ENCODE data around the gene PVRIG. TPM values are rescaled to one million over a fixed set of nuclear protein-coding genes. Genes with fewer than 3 reads are reported as not detected.

Gene PVRIG
- total and polyA plus RNA-seq, 2 of the 8 experiments (the other 6 are each of a cell fraction or from before 2014, with no cell fraction given): 0.15 TPM; not detected in 1

DNA sequence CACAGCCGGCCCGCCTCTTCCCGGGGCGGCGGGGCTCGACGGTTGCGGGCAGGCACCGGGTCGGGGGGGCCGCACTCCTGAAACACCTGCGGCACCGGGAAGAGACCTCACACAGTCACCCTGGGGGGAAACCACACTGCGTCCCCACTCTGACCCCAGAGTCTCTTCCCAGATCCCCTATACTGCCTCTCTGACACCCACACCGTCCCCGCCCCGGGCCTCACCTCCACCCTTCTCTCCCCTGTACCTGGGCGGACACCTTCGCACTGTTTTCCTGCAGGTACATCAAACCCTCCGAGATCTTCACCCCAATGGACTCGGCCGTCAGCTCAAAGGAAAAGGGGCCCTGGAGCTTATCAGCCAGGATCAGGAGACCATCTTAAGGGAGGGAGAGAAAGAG lies 47.9 kb upstream of the PVRIG start:
- Histone ChIP-seq H3K23me2 (ENCODE audit: low read depth, low read length) (peaks cover 19% of the 10 kb centered on the region), H3K56ac (replicated peaks; ENCODE audit: insufficient read length, low read depth, low read length) (no peak overlapping the region), H4K5ac (ENCODE audit: insufficient read length, low read depth, low read length) (no peak overlapping the region), H3K23ac (ENCODE audit: insufficient read length) (no peak overlapping the region), H3K27ac (ENCODE audit: low read depth, low read length) (no peak overlapping the region), H3K9me3 (ENCODE audit: insufficient read depth in 2 of 2, low read depth in 1 of 2, low read length in 1 of 2) (no peaks in the 10 kb centered on the region), H3K4me2 (ENCODE audit: insufficient read depth in 1 of 2, low read depth in 2 of 2, low read length in 2 of 2) (peak overlapping the region; percentile 76 to 81), H4K91ac (replicated peaks; ENCODE audit: insufficient read length, low read length) (no peak overlapping the region), H4K8ac (ENCODE audit: extremely low read depth, insufficient read depth, low read length) (no peak overlapping the region), H2BK12ac (ENCODE audit: low read depth, low read length) (no peak overlapping the region), H4K20me1 (replicated peaks in 1 of 2; ENCODE audit: control insufficient read depth in 1 of 2, insufficient read depth in 2 of 2, low read length in 2 of 2) (peaks cover 0 to 18% of the 10 kb centered on the region in 2 experiments), H2BK20ac (ENCODE audit: low read length) (no peak overlapping the region), H3K4me1 (replicated peaks in 1 of 4; ENCODE audit: control insufficient read depth in 3 of 4, insufficient read depth in 4 of 4, low read length in 3 of 4) (peaks cover 11 to 32% (median 17%) of the 10 kb centered on the region in 4 experiments), H2BK120ac (replicated peaks; ENCODE audit: low read depth, low read length) (no peak overlapping the region), H2AFZ (ENCODE audit: low read length) (no peak overlapping the region), H3K9ac (replicated peaks in 1 of 4; ENCODE audit: extremely low read depth in 1 of 4, low read depth in 3 of 4, low read length in 3 of 4) (peak overlapping the region in 1 of 4 experiments; percentile 3; a peak in 1 of 7 replicates), H3K79me2 (ENCODE audit: control insufficient read depth in 1 of 2, insufficient read depth in 2 of 2, low read length in 2 of 2) (peaks cover 0 to 7% of the 10 kb centered on the region in 2 experiments; a peak in 2 of 4 replicates), H2BK15ac (ENCODE audit: low read length) (no peak overlapping the region), H3K14ac (ENCODE audit: insufficient read length) (no peak overlapping the region), H3K36me3 (ENCODE audit: control insufficient read depth in 2 of 4, insufficient read depth in 4 of 4, low read length in 3 of 4) (peaks cover 0 to 8% (median 1%) of the 10 kb centered on the region in 4 experiments; a peak in 3 of 8 replicates), H3K18ac (ENCODE audit: extremely low read depth, low read length) (peak overlapping the region; percentile 19), H3K79me1 (ENCODE audit: low read depth, low read length) (no peaks in the 10 kb centered on the region; the same call in 1 of the 2 replicates), H2BK5ac (ENCODE audit: low read depth, low read length) (no peak overlapping the region), H3K27me3 (replicated peaks in 1 of 4; ENCODE audit: control insufficient read depth in 3 of 4, extremely low read depth in 1 of 4, insufficient read depth in 3 of 4, low read length in 3 of 4) (peaks cover 0 to 5% (median 2%) of the 10 kb centered on the region in 4 experiments; a peak in 2 of 7 replicates), H2AK5ac (ENCODE audit: low read depth, low read length) (no peak overlapping the region), H3K4me3 (ENCODE audit: extremely low read depth in 1 of 4, insufficient read depth in 2 of 4, low read depth in 3 of 4, low read length in 4 of 4) (peak overlapping the region; percentile 19 to 67 (median 28)), H3K4ac (replicated peaks; ENCODE audit: insufficient read length, low read depth, low read length) (peak overlapping the region; percentile 57)
- DNase-seq (ENCODE audit: low read depth in 1 of 2, low spot score in 2 of 2) (peak in 1 of 2 experiments; percentile 72), FAIRE-seq (no peak)
- WGBS, 2 experiments (ENCODE audit: extremely low coverage in 1 of 2, insufficient coverage in 1 of 2, insufficient read length in 1 of 2, insufficient replicate concordance in 2 of 2, low coverage in 1 of 2, low lambda C conversion rate in 2 of 2, missing lambda C conversion rate in 1 of 2): 14% methylated on average over 20 of the region's 22 CpGs; no CpG with 5 or more reads in 1 of the 2 experiments
- ChIA-PET POLR2A (ENCODE audit: partially characterized antibody) (interaction anchor here (0.6 to 11.0 kb wide), 14 partner anchors 8 to 636 kb away, joined by 3 to 145 read pairs (median 4); partner anchors contain the start of genes AP4M1, LAMTOR4, MBLAC1 and MCM7), CTCF (ENCODE audit: partially characterized antibody) (interaction anchor here (0.6 to 11.2 kb wide), 9 partner anchors 23 to 271 kb away, joined by 3 to 94 read pairs (median 3); no protein-coding TSS in a partner anchor)
- no peak for TF ChIP-seq JUND (IDR thresholded peaks at IDR 0.05; ENCODE audit: low read length)
- TF ChIP-seq, protein P1, sequence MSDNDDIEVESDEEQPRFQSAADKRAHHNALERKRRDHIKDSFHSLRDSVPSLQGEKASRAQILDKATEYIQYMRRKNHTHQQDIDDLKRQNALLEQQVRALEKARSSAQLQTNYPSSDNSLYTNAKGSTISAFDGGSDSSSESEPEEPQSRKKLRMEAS (IDR thresholded peaks at IDR 0.05): no peak
- TF ChIP-seq RAD21 (IDR thresholded peaks at IDR 0.05 in 1 of 2, conservative IDR thresholded peaks at IDR 0.05 in 1 of 2; ENCODE audit: low read depth in 2 of 2, low read length in 2 of 2): no peak
- no peak for TF ChIP-seq TBP (IDR thresholded peaks at IDR 0.05; ENCODE audit: low read depth, low read length)
- TF ChIP-seq SP1 (IDR thresholded peaks at IDR 0.05; ENCODE audit: low read depth, low read length): no peak
- TF ChIP-seq TAF7 (optimal IDR thresholded peaks at IDR 0.05; ENCODE audit: borderline replicate concordance, low read depth, low read length): no peak
